Measurements from ENCODE around the gene PRKD2. TPM values are rescaled to one million over a fixed set of nuclear protein-coding genes. Genes with fewer than 3 reads are reported as not detected.

PRKD2 gene
- total RNA-seq, 1 experiment from 2014 or later, result 88.5 TPM

- H3K27me3 ChIP-seq (ENCODE audit: insufficient read depth, low read depth), result no peaks in the 10 kb centered on the region
- H3K27ac ChIP-seq, result no peak overlapping the region
- H2AFZ ChIP-seq, result no peak overlapping the region
- H3K79me2 ChIP-seq (ENCODE audit: low read depth), result no peaks in the 10 kb centered on the region
- DNase-seq, result no peak
- no peaks in the 10 kb centered on the region for H3K4me1 ChIP-seq (replicated peaks; ENCODE audit: insufficient read depth)
- POLR2A ChIA-PET (ENCODE audit: unreplicated experiment), result no interaction called here
- BruUV-seq (replicated peaks), result no TSS peak
- H3K36me3 ChIP-seq (ENCODE audit: low read depth), result peaks cover 60% of the 10 kb centered on the region
- no peak for TF ChIP-seq EZH2 (IDR thresholded peaks at IDR 0.05; ENCODE audit: low read depth)
- TF ChIP-seq CTCF (conservative IDR thresholded peaks at IDR 0.05), result no peak
- H3F3A ChIP-seq (ENCODE audit: insufficient read depth, low read depth), result peaks cover 12% of the 10 kb centered on the region; the same call in 1 of the 2 replicates
- H3K9me2 ChIP-seq (ENCODE audit: insufficient read depth), result no peaks in the 10 kb centered on the region
- no peak overlapping the region for H3K4me2 ChIP-seq
- H4K20me1 ChIP-seq (ENCODE audit: insufficient read depth), result no peaks in the 10 kb centered on the region
- CTCF ChIA-PET, result interaction anchor here (0.6 kb wide), 1 partner anchor 55 kb away, joined by 3 read pairs; no protein-coding TSS in a partner anchor
- intact Hi-C loops (cut with micrococcal nuclease; ENCODE audit: unreplicated experiment), result no loop called here
- H3K4me3 ChIP-seq, result no peak overlapping the region
- no peaks in the 10 kb centered on the region for H3K9me3 ChIP-seq (ENCODE audit: insufficient read depth, low read depth)
These were observed 20.9 kb downstream of the PRKD2 start for GRCh38 chr19:46696052-46696451.

DNA sequence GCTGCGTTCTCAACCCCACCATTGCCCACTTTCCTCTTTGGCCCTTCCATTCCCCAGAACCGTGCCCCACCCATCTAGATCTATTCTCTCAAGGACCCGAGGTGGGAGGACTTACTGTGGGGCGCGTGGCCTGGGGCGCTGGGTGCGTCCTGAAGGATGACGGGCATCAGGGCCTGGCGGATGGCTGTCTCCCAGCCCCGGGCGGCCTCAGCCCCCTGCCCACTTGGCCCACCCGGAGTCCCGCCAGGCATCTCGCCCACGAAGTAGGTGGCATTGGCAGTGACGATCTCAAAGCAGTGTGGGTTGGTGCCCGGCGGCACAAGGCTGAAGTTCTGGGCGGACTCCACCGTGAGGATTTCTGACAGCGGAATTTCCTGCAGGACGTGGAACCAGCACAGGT is 23.2 kb downstream of the PRKD2 start:
- intact Hi-C loops (cut with micrococcal nuclease; ENCODE audit: unreplicated experiment), result no loop called here
- H3K4me2 ChIP-seq, result no peak overlapping the region
- no peaks in the 10 kb centered on the region for H3K79me2 ChIP-seq (ENCODE audit: low read depth)
- ChIA-PET POLR2A (ENCODE audit: unreplicated experiment) (no interaction called here), CTCF (interaction anchor here (0.5 kb wide), 1 partner anchor 452 kb away, joined by 6 read pairs; no protein-coding TSS in a partner anchor)
- BruUV-seq (replicated peaks), result no TSS peak
- no peaks in the 10 kb centered on the region for H3K27me3 ChIP-seq (ENCODE audit: insufficient read depth, low read depth)
- peaks cover 12% of the 10 kb centered on the region; the same call in 1 of the 2 replicates for H3F3A ChIP-seq (ENCODE audit: insufficient read depth, low read depth)
- H4K20me1 ChIP-seq (ENCODE audit: insufficient read depth), result no peaks in the 10 kb centered on the region
- H3K9me2 ChIP-seq (ENCODE audit: insufficient read depth), result no peaks in the 10 kb centered on the region
- no peak overlapping the region for H2AFZ ChIP-seq
- H3K9me3 ChIP-seq (ENCODE audit: insufficient read depth, low read depth), result no peaks in the 10 kb centered on the region
- H3K4me1 ChIP-seq (replicated peaks; ENCODE audit: insufficient read depth), result no peaks in the 10 kb centered on the region
- no peak for DNase-seq
- peaks cover 54% of the 10 kb centered on the region for H3K36me3 ChIP-seq (ENCODE audit: low read depth)
- H3K27ac ChIP-seq, result no peak overlapping the region
- no peak overlapping the region for H3K4me3 ChIP-seq
- TF ChIP-seq CTCF (conservative IDR thresholded peaks at IDR 0.05) (no peak), EZH2 (IDR thresholded peaks at IDR 0.05; ENCODE audit: low read depth) (no peak)

DNA sequence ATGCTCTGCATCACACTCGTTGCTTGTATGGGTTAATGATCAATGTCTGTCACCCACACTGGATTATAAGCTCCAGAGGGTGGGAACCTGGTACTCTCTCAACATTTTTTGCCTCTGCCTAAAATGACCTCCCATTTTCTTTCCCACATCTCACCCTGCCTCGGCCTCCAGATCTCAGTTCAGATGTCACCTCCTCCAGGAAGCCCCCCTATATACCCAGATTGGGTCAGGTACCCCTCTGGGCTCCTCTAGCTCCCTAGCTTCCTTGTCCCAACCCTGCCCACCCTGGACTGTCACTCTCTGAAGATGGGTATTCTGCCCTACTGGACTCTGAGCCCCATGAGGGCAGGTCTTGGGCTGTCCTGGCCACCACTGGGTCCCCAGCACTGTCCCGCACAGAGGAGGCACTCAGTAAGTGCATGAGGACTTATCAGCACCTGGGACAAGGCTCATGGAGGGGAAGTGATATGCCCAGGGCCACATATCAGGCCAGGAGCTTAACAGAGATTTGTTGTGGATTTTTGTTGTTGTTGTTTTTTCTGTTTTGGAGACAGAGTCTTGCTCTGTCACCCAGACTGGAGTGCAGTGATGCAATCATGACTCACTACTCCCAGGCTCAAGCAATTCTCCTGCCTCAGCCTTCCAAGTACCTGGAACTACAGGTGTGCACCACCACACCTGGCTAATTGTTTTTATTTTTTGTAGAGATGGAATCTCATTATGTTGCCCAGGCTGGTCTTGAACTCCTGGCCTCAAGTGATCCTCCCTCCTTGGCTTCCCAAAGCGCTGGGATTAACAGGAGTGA is 23.8 kb downstream of the PRKD2 start:
- H3K4me2 ChIP-seq, result no peak overlapping the region
- no peak overlapping the region for H3K4me3 ChIP-seq
- peaks cover 12% of the 10 kb centered on the region; the same call in 1 of the 2 replicates for H3F3A ChIP-seq (ENCODE audit: insufficient read depth, low read depth)
- no peaks in the 10 kb centered on the region for H3K9me3 ChIP-seq (ENCODE audit: insufficient read depth, low read depth)
- POLR2A ChIA-PET (ENCODE audit: unreplicated experiment), result no interaction called here
- H3K9me2 ChIP-seq (ENCODE audit: insufficient read depth), result no peaks in the 10 kb centered on the region
- H2AFZ ChIP-seq, result no peak overlapping the region
- no peaks in the 10 kb centered on the region for H3K79me2 ChIP-seq (ENCODE audit: low read depth)
- no peaks in the 10 kb centered on the region for H3K4me1 ChIP-seq (replicated peaks; ENCODE audit: insufficient read depth)
- H3K27me3 ChIP-seq (ENCODE audit: insufficient read depth, low read depth), result no peaks in the 10 kb centered on the region
- BruUV-seq (replicated peaks), result no TSS peak
- intact Hi-C loops (cut with micrococcal nuclease; ENCODE audit: unreplicated experiment), result no loop called here
- no peak overlapping the region for H3K27ac ChIP-seq
- H3K36me3 ChIP-seq (ENCODE audit: low read depth), result peaks cover 50% of the 10 kb centered on the region
- DNase-seq, result peak in 1 of 2 experiments; percentile 67
- TF ChIP-seq EZH2 (IDR thresholded peaks at IDR 0.05; ENCODE audit: low read depth) (no peak), CTCF (conservative IDR thresholded peaks at IDR 0.05) (no peak)
- CTCF ChIA-PET, result interaction anchor here (0.5 kb wide), 1 partner anchor 453 kb away, joined by 6 read pairs; no protein-coding TSS in a partner anchor
- no peaks in the 10 kb centered on the region for H4K20me1 ChIP-seq (ENCODE audit: insufficient read depth)
